PC-9 (cell line): Measurements from ENCODE around the gene TRIM31. TPM values are rescaled to one million over a fixed set of nuclear protein-coding genes. Genes with fewer than 3 reads are reported as not detected.
"Not testable (repeated sequence)": the region's sequence is repeated elsewhere in the genome, so short reads cannot be mapped to it uniquely, and the experiment has no call there.

ENCODE experiments used
- BruUV-seq: library from RNA; stranded (reverse); fragments of 400-500 nt; replicated peaks from 2 replicates; lab custom pipeline; 2021; lab: Mats Ljungman, UMichigan
- CTCF ChIA-PET: fragments of 300-600 bp; sonication (Branson Sonifier 250); formaldehyde crosslinking; loops from one replicate; lab custom pipeline; 2022; ENCODE audit warnings: antibody characterized with exemption; lab: Charles Lee
- POLR2A ChIA-PET: fragments of 300-600 bp; sonication (Branson Sonifier 250); formaldehyde crosslinking; loops from one replicate; lab custom pipeline; 2022; ENCODE audit warnings: antibody characterized with exemption; ENCODE audit not compliant: unreplicated experiment; lab: Charles Lee
- DNase-seq, 2 experiments: peaks; one replicate each; pipeline versions ENCODE4 v3.0.0 to v3.0.0-alpha.2; 2015 to 2022; ENCODE audit warnings: mixed read lengths in 1 of 2
- H2AFZ ChIP-seq: fragments of 200-600 bp; sonication (generic); 2 replicates; pipeline ENCODE4 v1.8.1; 2017; ENCODE audit warnings: antibody characterized with exemption
- H3F3A ChIP-seq: fragments of 200-600 bp; sonication (generic); 2 replicates; pipeline ENCODE4 v1.8.1; 2017; ENCODE audit warnings: antibody characterized with exemption, mild to moderate bottlenecking, low read depth; ENCODE audit not compliant: insufficient read depth
- H3K27ac ChIP-seq: fragments of 200-600 bp; sonication (generic); 2 replicates; pipeline ENCODE4 v1.6.1; 2016; ENCODE audit warnings: mixed run types
- H3K27me3 ChIP-seq: fragments of 200-600 bp; sonication (generic); 2 replicates; pipeline ENCODE4 v1.6.1; 2016; ENCODE audit warnings: low read depth, mixed run types; ENCODE audit not compliant: insufficient read depth
- H3K36me3 ChIP-seq: fragments of 200-600 bp; sonication (generic); 2 replicates; pipeline ENCODE4 v1.6.1; 2016; ENCODE audit warnings: low read depth, mixed run types
- H3K4me1 ChIP-seq: fragments of 200-600 bp; sonication (generic); replicated peaks from 2 replicates; pipeline ENCODE4 v1.6.1; 2016; ENCODE audit warnings: mixed run types; ENCODE audit not compliant: insufficient read depth
- H3K4me2 ChIP-seq: fragments of 200-600 bp; sonication (generic); 2 replicates; pipeline ENCODE4 v1.6.1; 2017; ENCODE audit warnings: mixed run types
- H3K4me3 ChIP-seq: fragments of 200-600 bp; sonication (generic); 2 replicates; pipeline ENCODE4 v1.6.1; 2016; ENCODE audit warnings: mixed run types
- H3K79me2 ChIP-seq: fragments of 200-600 bp; sonication (generic); 2 replicates; pipeline ENCODE4 v1.6.1; 2017; ENCODE audit warnings: low read depth, mixed run types
- H3K9me2 ChIP-seq: fragments of 200-600 bp; sonication (generic); 2 replicates; pipeline ENCODE4 v1.8.1; 2017; ENCODE audit warnings: mild to moderate bottlenecking; ENCODE audit not compliant: insufficient read depth
- H3K9me3 ChIP-seq: fragments of 200-600 bp; sonication (generic); 2 replicates; pipeline ENCODE4 v1.8.1; 2016; ENCODE audit warnings: low read depth; ENCODE audit not compliant: insufficient read depth
- H4K20me1 ChIP-seq: fragments of 200-600 bp; sonication (generic); 2 replicates; pipeline ENCODE4 v1.8.1; 2017; ENCODE audit not compliant: insufficient read depth
- CTCF ChIP-seq: fragments of 200-600 bp; sonication (generic); conservative IDR thresholded peaks from 2 replicates; pipeline ENCODE4 v1.6.1; 2017; ENCODE audit warnings: mixed run types, antibody characterized with exemption, mild to moderate bottlenecking, moderate library complexity
- EZH2 ChIP-seq: fragments of 200-600 bp; sonication (generic); IDR thresholded peaks from 2 replicates; pipeline ENCODE4 v1.8.0; 2017; ENCODE audit warnings: antibody characterized with exemption, low read depth
- intact Hi-C: fragments of 100-400 bp; cut with micrococcal nuclease; formaldehyde crosslinking; loops from one replicate; pipeline ENCODE4 v1.10.0; 2022; ENCODE audit not compliant: unreplicated experiment
- total RNA-seq: library from RNA; stranded (reverse); gene quantifications from 2 replicates; pipeline ENCODE4 v1.2.3, GENCODE V29; 2021

TRIM31 gene
- total RNA-seq, 1 experiment from 2014 or later = not detected

- no TSS peak for BruUV-seq
- DNase-seq = no peak
- POLR2A ChIA-PET = interaction anchor here (0.7 kb wide), 1 partner anchor 61 kb away, joined by 5 read pairs; the partner anchor contains the start of gene POLR1H
- no peak for TF ChIP-seq CTCF
- H3K27me3 ChIP-seq = no peaks in the 10 kb centered on the region
- H3F3A ChIP-seq = peaks cover 17% of the 10 kb centered on the region; the same call in 1 of the 2 replicates
- H3K4me2 ChIP-seq = no peak overlapping the region
- CTCF ChIA-PET = interaction anchor here (0.6 to 0.7 kb wide), 2 partner anchors 9 to 333 kb away, joined by 3 read pairs; partner anchors contain the start of gene TRIM31
- H3K9me3 ChIP-seq = no peaks in the 10 kb centered on the region
- H3K4me3 ChIP-seq = no peak overlapping the region
- no peak overlapping the region for H2AFZ ChIP-seq
- no peaks in the 10 kb centered on the region for H3K79me2 ChIP-seq
- no peaks in the 10 kb centered on the region for H4K20me1 ChIP-seq
- H3K36me3 ChIP-seq = no peaks in the 10 kb centered on the region
- H3K4me1 ChIP-seq = peaks cover 35% of the 10 kb centered on the region
- no peak overlapping the region for H3K27ac ChIP-seq
- no peaks in the 10 kb centered on the region for H3K9me2 ChIP-seq
- intact Hi-C loops = no loop called here
Observed at GRCh38 chr6:30121446-30122366, 8.8 kb upstream of the TRIM31 start.

GRCh38 chr6:30118691-30119090 is 5.8 kb upstream of the TRIM31 start:
- H3K36me3 ChIP-seq, H3K4me3 ChIP-seq, CTCF ChIA-PET, H2AFZ ChIP-seq, H4K20me1 ChIP-seq, intact Hi-C loops, H3K27me3 ChIP-seq, H3K9me2 ChIP-seq, BruUV-seq, H3K79me2 ChIP-seq, DNase-seq, H3K9me3 ChIP-seq, H3K4me2 ChIP-seq: not testable (repeated sequence)
- 0 out of 2 replicates have a peak overlapping the region, but pooled peaks have one; percentile 29 for H3K27ac ChIP-seq
- POLR2A ChIA-PET = interaction anchor here (0.6 kb wide), 1 partner anchor 10 kb away, joined by 28 read pairs; no protein-coding TSS in a partner anchor
- peaks cover 64% of the 10 kb centered on the region for H3K4me1 ChIP-seq
- peaks cover 34% of the 10 kb centered on the region for H3F3A ChIP-seq

- TF ChIP-seq CTCF (peak; percentile 34; the same call in 1 of the 2 replicates), EZH2 (no peak)
- Histone ChIP-seq H3K9me2 (no peaks in the 10 kb centered on the region), H3K27me3 (no peaks in the 10 kb centered on the region), H3K9me3 (no peaks in the 10 kb centered on the region), H3K4me3 (no peak overlapping the region), H3K4me2 (no peak overlapping the region), H3K36me3 (no peaks in the 10 kb centered on the region), H2AFZ (no peak overlapping the region), H4K20me1 (no peaks in the 10 kb centered on the region), H3K79me2 (peaks cover 9% of the 10 kb centered on the region), H3K4me1 (peaks cover 55% of the 10 kb centered on the region), H3F3A (peaks cover 43% of the 10 kb centered on the region), H3K27ac (no peak overlapping the region)
- ChIA-PET CTCF (no interaction called here), POLR2A (no interaction called here)
- BruUV-seq = no TSS peak
- intact Hi-C loops = no loop called here
- DNase-seq = no peak
Observed at GRCh38 chr6:30116724-30117123, 3.8 kb upstream of the TRIM31 start.
